Fibroblast of pulmonary artery (primary cell): Measurements from ENCODE around the gene INO80B.
A peak's percentile ranks its signal among the peaks of the same experiment; 100 is the strongest.

ENCODE experiments used
- DNase-seq: peaks from one replicate; pipeline ENCODE4 v3.0.0-alpha.2; 2010; ENCODE audit warnings: low read depth
- H3K4me3 ChIP-seq: replicated peaks from 2 replicates; pipeline ENCODE4 v1.5.1; 2011; ENCODE audit warnings: low read depth, mild to moderate bottlenecking, control low read depth, low read length, moderate library complexity
- TF ChIP-seq, protein P1 (sequence below): IDR thresholded peaks from 2 replicates; pipeline ENCODE4 v1.5.1; 2011; ENCODE audit warnings: mild to moderate bottlenecking, control low read depth, low read length, inconsistent platforms; ENCODE audit errors: missing control alignments

INO80B gene

DNA sequence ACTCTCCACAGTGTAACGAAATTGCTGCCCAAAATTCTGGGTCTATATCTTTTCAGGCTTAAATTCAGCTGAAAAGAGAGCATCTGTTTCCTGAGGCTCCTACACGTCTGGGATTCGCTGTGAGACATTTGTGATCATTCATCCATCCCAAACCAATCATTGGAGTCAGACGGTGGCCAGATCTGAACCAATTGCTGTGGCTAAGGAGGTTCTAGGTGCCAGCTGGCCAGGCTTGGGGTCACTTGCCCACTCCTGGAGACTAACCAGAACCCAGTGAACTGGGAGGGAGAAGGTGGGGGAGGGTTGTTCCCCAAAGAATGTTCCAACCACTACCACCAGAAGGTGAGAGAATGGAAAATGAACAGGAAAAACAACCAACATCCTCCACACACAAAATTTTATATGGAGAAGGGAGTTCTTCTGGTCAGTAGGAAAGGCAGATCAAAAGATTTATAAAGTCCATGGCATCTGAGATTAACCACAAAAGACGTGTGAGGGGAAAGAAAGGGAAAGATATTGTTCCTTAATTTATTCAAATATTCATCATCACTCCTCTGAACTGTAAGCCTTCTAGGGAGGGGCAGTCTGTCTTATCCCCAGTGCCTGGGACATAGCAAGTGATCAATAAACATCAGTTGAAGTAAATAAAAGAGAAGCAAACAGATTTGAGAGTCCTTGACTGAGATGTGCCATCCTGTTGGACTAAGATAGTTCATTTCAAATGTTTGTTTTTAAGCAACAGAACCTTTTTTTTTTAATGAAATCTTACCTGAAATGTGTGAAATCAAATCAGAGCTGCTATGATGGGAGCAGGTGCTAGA lies 10.2 kb upstream of the INO80B start:
- DNase-seq, result no peak
- no peak overlapping the region for H3K4me3 ChIP-seq
- TF ChIP-seq, protein P1, sequence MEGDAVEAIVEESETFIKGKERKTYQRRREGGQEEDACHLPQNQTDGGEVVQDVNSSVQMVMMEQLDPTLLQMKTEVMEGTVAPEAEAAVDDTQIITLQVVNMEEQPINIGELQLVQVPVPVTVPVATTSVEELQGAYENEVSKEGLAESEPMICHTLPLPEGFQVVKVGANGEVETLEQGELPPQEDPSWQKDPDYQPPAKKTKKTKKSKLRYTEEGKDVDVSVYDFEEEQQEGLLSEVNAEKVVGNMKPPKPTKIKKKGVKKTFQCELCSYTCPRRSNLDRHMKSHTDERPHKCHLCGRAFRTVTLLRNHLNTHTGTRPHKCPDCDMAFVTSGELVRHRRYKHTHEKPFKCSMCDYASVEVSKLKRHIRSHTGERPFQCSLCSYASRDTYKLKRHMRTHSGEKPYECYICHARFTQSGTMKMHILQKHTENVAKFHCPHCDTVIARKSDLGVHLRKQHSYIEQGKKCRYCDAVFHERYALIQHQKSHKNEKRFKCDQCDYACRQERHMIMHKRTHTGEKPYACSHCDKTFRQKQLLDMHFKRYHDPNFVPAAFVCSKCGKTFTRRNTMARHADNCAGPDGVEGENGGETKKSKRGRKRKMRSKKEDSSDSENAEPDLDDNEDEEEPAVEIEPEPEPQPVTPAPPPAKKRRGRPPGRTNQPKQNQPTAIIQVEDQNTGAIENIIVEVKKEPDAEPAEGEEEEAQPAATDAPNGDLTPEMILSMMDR, result no peak

DNA sequence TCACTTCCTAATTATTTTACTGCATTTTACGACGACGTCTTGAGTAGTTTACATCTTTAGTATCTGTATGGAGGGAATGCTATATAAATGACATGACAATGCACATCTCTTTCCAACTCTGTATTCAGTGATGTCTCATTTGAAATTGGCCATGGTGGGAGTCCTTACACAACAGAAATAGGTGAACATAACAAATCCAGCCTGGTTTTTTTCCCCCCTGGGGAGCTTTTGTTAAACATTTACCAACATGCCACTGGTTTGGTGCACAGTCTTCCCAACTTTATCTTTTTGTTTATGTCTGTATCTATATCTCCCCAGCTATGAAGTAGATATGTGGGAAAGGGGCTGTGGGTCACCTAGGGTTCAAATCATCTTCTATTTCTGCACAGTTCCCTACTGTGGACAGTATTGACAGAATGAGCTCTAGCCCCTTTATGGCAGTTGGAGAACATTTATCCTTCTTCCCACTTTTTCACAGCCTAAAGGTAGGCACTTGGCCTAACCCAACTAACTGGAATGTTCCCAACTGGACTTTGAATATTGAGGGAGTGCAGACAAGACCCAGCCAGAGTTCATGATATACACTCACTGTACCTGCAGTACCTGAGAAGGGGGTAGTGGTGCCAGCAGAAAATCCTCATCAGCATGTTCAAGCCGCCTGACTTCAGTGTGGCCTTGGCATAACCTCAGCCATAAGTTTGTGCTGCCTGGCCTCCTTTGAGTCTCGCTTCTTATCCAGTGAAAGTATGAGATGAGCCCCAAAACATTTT lies 7.5 kb upstream of the INO80B start:
- no peak overlapping the region for H3K4me3 ChIP-seq
- DNase-seq, result no peak
- TF ChIP-seq, protein P1, result no peak

DNA sequence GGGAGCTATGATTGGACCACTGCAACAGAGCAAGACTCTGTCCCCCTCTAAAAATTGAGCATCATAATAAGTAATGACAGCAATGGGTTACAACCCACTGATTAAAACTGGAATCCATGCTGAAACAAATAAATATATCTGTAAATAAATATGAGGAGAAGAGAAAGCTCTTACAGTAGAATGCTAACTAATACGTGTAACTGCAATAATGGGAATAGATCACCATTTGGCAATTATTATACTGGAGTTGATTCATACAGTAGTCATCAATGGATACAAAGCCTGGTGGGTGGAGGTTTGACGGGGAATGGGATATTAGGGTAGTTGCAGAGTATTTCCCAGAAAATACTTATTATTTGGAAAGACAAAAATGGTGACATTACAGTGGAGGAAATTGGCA lies 6.1 kb upstream of the INO80B start:
- no peak for DNase-seq
- TF ChIP-seq, protein P1, result no peak
- H3K4me3 ChIP-seq, result no peak overlapping the region

DNA sequence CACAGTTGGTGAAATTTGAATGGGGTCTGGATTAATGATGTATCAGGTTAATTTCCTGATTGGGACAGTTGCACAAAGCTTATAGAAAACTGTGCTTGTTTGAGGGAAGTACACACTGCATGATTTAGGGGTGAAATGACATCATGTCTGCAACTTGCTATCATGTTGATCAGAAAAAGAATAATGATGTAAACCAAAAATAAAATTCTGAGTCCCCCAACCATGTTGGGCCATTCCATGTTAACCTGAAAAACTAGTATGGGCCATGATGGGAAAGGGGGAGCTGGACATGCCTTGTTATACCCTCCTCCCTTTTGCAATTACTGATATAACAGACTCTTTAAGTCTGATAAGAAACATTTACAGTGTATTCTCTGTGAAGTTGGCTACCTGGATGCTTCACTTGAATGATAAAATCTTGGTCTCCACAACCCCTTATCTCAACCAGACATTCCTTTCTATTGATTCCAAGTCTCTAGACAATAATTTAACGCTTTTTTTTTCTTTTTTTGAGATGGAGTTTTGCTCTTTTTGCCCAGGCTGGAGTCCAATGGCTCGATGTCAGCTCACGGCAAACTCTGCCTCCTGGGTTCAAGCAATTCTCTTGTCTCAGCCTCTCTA lies 4.2 kb upstream of the INO80B start:
- H3K4me3 ChIP-seq, result no peak overlapping the region
- no peak for DNase-seq
- TF ChIP-seq, protein P1, result no peak

DNA sequence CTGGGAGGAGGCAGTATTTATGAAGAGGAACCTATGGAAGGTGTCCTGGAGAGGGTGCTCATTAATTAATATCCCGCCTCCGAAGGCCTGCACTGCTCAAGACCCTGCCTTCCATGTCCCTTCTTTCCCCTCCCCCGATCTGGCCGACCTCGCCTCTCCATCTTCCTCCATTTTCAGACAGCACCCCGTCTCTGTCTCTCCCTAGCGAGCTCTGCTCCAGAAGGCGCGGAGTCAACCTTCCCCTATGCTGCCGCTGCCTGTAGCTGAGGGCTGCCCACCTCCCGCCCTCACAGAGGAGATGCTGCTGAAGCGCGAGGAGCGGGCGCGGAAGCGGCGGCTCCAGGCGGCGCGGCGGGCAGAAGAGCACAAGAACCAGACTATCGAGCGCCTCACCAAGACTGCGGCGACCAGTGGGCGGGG lies 2.3 kb downstream of the INO80B start:
- TF ChIP-seq, protein P1, result no peak
- H3K4me3 ChIP-seq, result peak overlapping the region; percentile 63
- peak; percentile 36 for DNase-seq

DNA sequence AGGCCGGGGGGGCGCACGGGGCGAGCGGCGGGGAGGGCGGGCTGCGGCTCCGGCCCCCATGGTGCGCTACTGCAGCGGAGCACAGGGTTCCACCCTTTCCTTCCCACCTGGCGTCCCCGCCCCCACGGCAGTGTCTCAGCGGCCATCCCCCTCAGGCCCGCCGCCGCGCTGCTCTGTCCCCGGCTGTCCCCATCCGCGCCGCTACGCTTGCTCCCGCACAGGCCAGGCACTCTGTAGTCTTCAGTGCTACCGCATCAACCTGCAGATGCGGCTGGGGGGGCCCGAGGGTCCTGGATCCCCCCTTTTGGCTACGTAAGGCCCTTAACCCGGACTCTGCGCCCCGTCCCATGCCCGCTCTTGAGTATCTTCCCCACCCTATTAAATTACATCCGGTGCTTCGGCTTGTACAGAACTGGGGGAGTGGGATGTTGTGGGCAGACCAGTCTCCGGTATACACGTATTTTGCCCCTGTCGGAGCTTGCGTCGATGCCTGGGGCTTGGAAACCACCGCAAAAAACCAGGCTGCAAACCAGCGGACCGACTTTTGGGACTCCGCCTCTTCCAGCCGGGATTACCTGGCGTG lies 2.8 kb downstream of the INO80B start:
- peak overlapping the region; percentile 63 for H3K4me3 ChIP-seq
- no peak for DNase-seq
- TF ChIP-seq, protein P1, result no peak
